Mesendoderm (in vitro differentiated cells): Measurements from ENCODE around the gene CSF3R. TPM values are rescaled to one million over a fixed set of nuclear protein-coding genes. Genes with fewer than 3 reads are reported as not detected.

ENCODE experiments used
- DNase-seq: peaks from one replicate; pipeline ENCODE4 v3.0.0; 2013
- H2AK5ac ChIP-seq: 2 replicates; pipeline ENCODE4 v1.6.1; 2013; ENCODE audit warnings: low read length, inconsistent platforms
- H2BK120ac ChIP-seq: 2 replicates; pipeline ENCODE4 v1.6.1; 2013; ENCODE audit warnings: low read depth, mild to moderate bottlenecking, low read length, moderate library complexity, mixed read lengths
- H2BK15ac ChIP-seq: replicated peaks from 2 replicates; pipeline ENCODE4 v1.6.1; 2013; ENCODE audit warnings: low read depth, mild to moderate bottlenecking, moderate library complexity
- H2BK5ac ChIP-seq: 2 replicates; pipeline ENCODE4 v1.6.1; 2013; ENCODE audit warnings: low read length, inconsistent platforms
- H3K18ac ChIP-seq: 2 replicates; pipeline ENCODE4 v1.6.1; 2013; ENCODE audit warnings: mild to moderate bottlenecking, low read length, mixed read lengths
- H3K23ac ChIP-seq: one replicate; pipeline ENCODE4 v1.6.1; 2013; ENCODE audit warnings: low read length
- H3K27ac ChIP-seq: 2 replicates; pipeline ENCODE4 v1.5.1; 2013; ENCODE audit warnings: low read depth, mild to moderate bottlenecking, inconsistent platforms, low read length, moderate library complexity
- H3K27me3 ChIP-seq: 2 replicates; pipeline ENCODE4 v1.6.1; 2013; ENCODE audit warnings: low read length, control low read depth, mild to moderate bottlenecking, inconsistent platforms; ENCODE audit not compliant: insufficient read depth, poor library complexity
- H3K36me3 ChIP-seq: 2 replicates; pipeline ENCODE4 v1.6.1; 2013; ENCODE audit warnings: low read length, inconsistent platforms; ENCODE audit not compliant: control insufficient read depth, insufficient read depth
- H3K4ac ChIP-seq: one replicate; pipeline ENCODE4 v1.6.1; 2013; ENCODE audit warnings: low read depth, mild to moderate bottlenecking, low read length, moderate library complexity
- H3K4me1 ChIP-seq: 2 replicates; pipeline ENCODE4 v1.6.1; 2013; ENCODE audit warnings: low read depth, low read length, inconsistent platforms; ENCODE audit not compliant: control insufficient read depth
- H3K4me2 ChIP-seq: 2 replicates; pipeline ENCODE4 v1.6.1; 2013; ENCODE audit warnings: low read length
- H3K4me3 ChIP-seq: 2 replicates; pipeline ENCODE4 v1.5.1; 2013; ENCODE audit warnings: mild to moderate bottlenecking, low read length
- H3K56ac ChIP-seq: one replicate; pipeline ENCODE4 v1.6.1; 2013; ENCODE audit warnings: low read length
- H3K79me1 ChIP-seq: 2 replicates; pipeline ENCODE4 v1.6.1; 2013; ENCODE audit warnings: low read length, inconsistent platforms
- H3K79me2 ChIP-seq: 2 replicates; pipeline ENCODE4 v1.6.1; 2013; ENCODE audit warnings: mild to moderate bottlenecking, low read length; ENCODE audit not compliant: control insufficient read depth, insufficient read depth
- H3K9ac ChIP-seq: 2 replicates; pipeline ENCODE4 v1.6.1; 2013; ENCODE audit warnings: low read length, inconsistent platforms
- H4K5ac ChIP-seq: one replicate; pipeline ENCODE4 v1.6.1; 2013; ENCODE audit warnings: low read length
- H4K8ac ChIP-seq: one replicate; pipeline ENCODE4 v1.6.1; 2013; ENCODE audit warnings: low read depth, mild to moderate bottlenecking, control low read depth, low read length, moderate library complexity
- WGBS: extraction: QIAGEN DNeasy Blood & Tissue Kit; methylation state at CpG from one replicate; pipeline ENCODE4 v1.1.7; 2013; ENCODE audit warnings: low lambda C conversion rate, missing lambda C conversion rate; ENCODE audit not compliant: insufficient coverage; ENCODE audit errors: extremely low coverage; 5-methylcytosine and 5-hydroxymethylcytosine counted together
- polyA plus RNA-seq, 2 experiments: library from polyadenylated mRNA; stranded (reverse); fragments of 200-250 nt; gene quantifications; one replicate each; pipeline ENCODE4 v1.2.3, GENCODE V29; 2013

The CSF3R gene
- 0.11 TPM for polyA plus RNA-seq (2013, experiment 1 of 2)
- 0.31 TPM for polyA plus RNA-seq (2013, experiment 2 of 2)

- H3K23ac ChIP-seq, result no peak within 1 kb of the TSS
- peak within 1 kb of the TSS; percentile 31 for H2BK120ac ChIP-seq
- H4K8ac ChIP-seq, result no peak within 1 kb of the TSS
- no peak within 1 kb of the TSS for H2AK5ac ChIP-seq
- H3K56ac ChIP-seq, result peak within 1 kb of the TSS; percentile 73
- no peak within 1 kb of the TSS for H4K5ac ChIP-seq
- H3K4ac ChIP-seq, result peak within 1 kb of the TSS; percentile 18
- H2BK15ac ChIP-seq, result no peak within 1 kb of the TSS
- WGBS, result no CpG with 5 or more reads among the region's 13 CpGs
- peak within 1 kb of the TSS; percentile 32 for H3K9ac ChIP-seq
- peak within 1 kb of the TSS; percentile 59 for H3K27ac ChIP-seq
- DNase-seq, result no peak
- H3K4me1 ChIP-seq, result peaks cover 11% of the 10 kb centered on the region
- H3K4me3 ChIP-seq, result no peak within 1 kb of the TSS
- no peaks in the 10 kb centered on the region for H3K36me3 ChIP-seq
- peak within 1 kb of the TSS; percentile 46 for H3K18ac ChIP-seq
- peak within 1 kb of the TSS; percentile 61 for H2BK5ac ChIP-seq
- no peak within 1 kb of the TSS for H3K4me2 ChIP-seq
- H3K79me1 ChIP-seq, result no peaks in the 10 kb centered on the region
- H3K27me3 ChIP-seq, result no peaks in the 10 kb centered on the region
- no peaks in the 10 kb centered on the region for H3K79me2 ChIP-seq
Observed at GRCh38 chr1:36482724-36483388, at the start of gene CSF3R. Gene CSF3R, minus strand, starts transcription at chr1:36482913. Its CDS starts 3,417 bp downstream, at chr1:36479496.

GRCh38 chr1:36531833-36532232 is 49.1 kb upstream of the CSF3R start:
- Histone ChIP-seq H3K36me3 (no peaks in the 10 kb centered on the region), H4K8ac (no peak overlapping the region), H3K27me3 (no peaks in the 10 kb centered on the region), H3K18ac (no peak overlapping the region), H3K4me3 (no peak overlapping the region), H2BK15ac (no peak overlapping the region), H2AK5ac (no peak overlapping the region), H3K9ac (no peak overlapping the region), H3K4ac (no peak overlapping the region), H3K23ac (no peak overlapping the region), H2BK5ac (no peak overlapping the region), H3K4me2 (no peak overlapping the region), H3K27ac (no peak overlapping the region), H2BK120ac (no peak overlapping the region), H3K79me2 (no peaks in the 10 kb centered on the region), H3K56ac (no peak overlapping the region), H3K4me1 (no peaks in the 10 kb centered on the region), H4K5ac (no peak overlapping the region), H3K79me1 (no peaks in the 10 kb centered on the region)
- no peak for DNase-seq
- no CpG with 5 or more reads among the region's 3 CpGs for WGBS

- Histone ChIP-seq H3K4ac (no peak overlapping the region), H3K79me2 (no peaks in the 10 kb centered on the region), H3K4me2 (no peak overlapping the region), H2AK5ac (no peak overlapping the region), H4K5ac (no peak overlapping the region), H3K27me3 (no peaks in the 10 kb centered on the region), H2BK120ac (no peak overlapping the region), H4K8ac (no peak overlapping the region), H3K18ac (no peak overlapping the region), H3K23ac (no peak overlapping the region), H3K27ac (no peak overlapping the region), H3K56ac (no peak overlapping the region), H3K79me1 (no peaks in the 10 kb centered on the region), H2BK5ac (no peak overlapping the region), H3K4me1 (no peaks in the 10 kb centered on the region), H3K9ac (no peak overlapping the region), H2BK15ac (no peak overlapping the region), H3K36me3 (no peaks in the 10 kb centered on the region), H3K4me3 (no peak overlapping the region)
- no peak for DNase-seq
- no CpG with 5 or more reads among the region's 6 CpGs for WGBS
Observed at GRCh38 chr1:36530791-36531190, 48.1 kb upstream of the CSF3R start.

- Histone ChIP-seq H4K8ac (no peak overlapping the region), H3K9ac (no peak overlapping the region), H2AK5ac (no peak overlapping the region), H3K27ac (no peak overlapping the region), H3K23ac (no peak overlapping the region), H3K18ac (no peak overlapping the region), H3K4me3 (no peak overlapping the region), H2BK5ac (no peak overlapping the region), H3K4me2 (no peak overlapping the region), H3K79me2 (no peaks in the 10 kb centered on the region), H2BK120ac (no peak overlapping the region), H3K36me3 (no peaks in the 10 kb centered on the region), H3K4me1 (no peaks in the 10 kb centered on the region), H3K27me3 (no peaks in the 10 kb centered on the region), H3K79me1 (no peaks in the 10 kb centered on the region), H4K5ac (no peak overlapping the region), H2BK15ac (no peak overlapping the region), H3K4ac (no peak overlapping the region), H3K56ac (no peak overlapping the region)
- DNase-seq, result no peak
- WGBS, result no CpG with 5 or more reads among the region's 7 CpGs
Observed at GRCh38 chr1:36530261-36530660, 47.5 kb upstream of the CSF3R start.

GRCh38 chr1:36529769-36530260 is 47.1 kb upstream of the CSF3R start:
- H3K23ac ChIP-seq, result no peak overlapping the region
- no peak overlapping the region for H3K27ac ChIP-seq
- no peak overlapping the region for H3K56ac ChIP-seq
- no peak overlapping the region for H2BK5ac ChIP-seq
- no peaks in the 10 kb centered on the region for H3K27me3 ChIP-seq
- no peak overlapping the region for H3K4me3 ChIP-seq
- no peak overlapping the region for H3K18ac ChIP-seq
- H3K4me1 ChIP-seq, result no peaks in the 10 kb centered on the region
- no peak overlapping the region for H2AK5ac ChIP-seq
- no peak overlapping the region for H3K9ac ChIP-seq
- no peak overlapping the region for H3K4ac ChIP-seq
- H3K4me2 ChIP-seq, result no peak overlapping the region
- H3K36me3 ChIP-seq, result no peaks in the 10 kb centered on the region
- H4K5ac ChIP-seq, result no peak overlapping the region
- no peak overlapping the region for H2BK15ac ChIP-seq
- no peak overlapping the region for H4K8ac ChIP-seq
- peak; percentile 27 for DNase-seq
- no peaks in the 10 kb centered on the region for H3K79me2 ChIP-seq
- H3K79me1 ChIP-seq, result no peaks in the 10 kb centered on the region
- H2BK120ac ChIP-seq, result no peak overlapping the region
- no CpG with 5 or more reads among the region's 3 CpGs for WGBS
